ENCODE measurements around the gene FBXO21. TPM values are rescaled to one million over a fixed set of nuclear protein-coding genes. Genes with fewer than 3 reads are reported as not detected.

FBXO21 gene
- total and polyA plus RNA-seq, 2 donors (not counting 1 experiment from before 2014, with no cell fraction given), result 28.2 to 55.7 TPM

DNA sequence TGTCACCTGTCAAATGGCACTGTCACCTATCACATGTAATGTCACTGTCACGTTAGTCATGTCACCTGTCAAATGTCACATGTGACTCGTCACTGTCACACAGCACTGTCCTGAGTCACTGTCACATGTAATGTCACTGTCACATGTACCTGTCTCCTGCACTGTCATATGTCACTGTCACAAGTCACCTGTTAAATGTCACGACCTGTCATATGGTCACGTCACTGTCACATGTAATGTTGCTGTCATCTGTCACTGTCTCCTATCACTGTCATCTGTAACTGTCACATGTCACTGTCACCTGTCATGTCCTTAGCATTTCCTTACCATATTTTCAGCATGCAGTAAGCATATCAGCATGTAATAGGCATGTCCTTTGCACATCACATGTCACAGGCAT is 63.9 kb downstream of the FBXO21 start:
- H3K36me3 ChIP-seq (replicated peaks in 1 of 2; ENCODE audit: control extremely low read depth in 1 of 2, control insufficient read depth in 1 of 2, extremely low read depth in 1 of 2, insufficient read depth in 2 of 2, low read length in 1 of 2), result no peaks in the 10 kb centered on the region
- WGBS (ENCODE audit: insufficient coverage), result 100% methylated on average over 4 of the region's 4 CpGs
- no peaks in the 10 kb centered on the region for H3K9me3 Mint-ChIP-seq (ENCODE audit: insufficient read depth)
- no peaks in the 10 kb centered on the region for H3K9me3 ChIP-seq (ENCODE audit: control extremely low read depth in 1 of 3, control insufficient read depth in 2 of 3, insufficient read depth in 1 of 3, low read length in 2 of 3)
- CTCF ChIA-PET, result no interaction called here
- H3K27ac ChIP-seq (ENCODE audit: low read length in 2 of 2), result no peak overlapping the region
- H2AFZ ChIP-seq (ENCODE audit: insufficient read depth, low read depth, low read length, poor library complexity, severe bottlenecking), result no peak overlapping the region
- no peaks in the 10 kb centered on the region for H3K4me1 ChIP-seq (ENCODE audit: control insufficient read depth in 2 of 2, insufficient read depth in 2 of 2, low read length in 2 of 2)
- ATAC-seq (ENCODE audit: low read depth) (no peak), DNase-seq (no peak)
- no peak overlapping the region for H3K9ac ChIP-seq (ENCODE audit: low read length)
- H3K4me1 Mint-ChIP-seq, result no peaks in the 10 kb centered on the region
- H3K4me3 Mint-ChIP-seq, result no peak overlapping the region
- no peak overlapping the region for H3K4me3 ChIP-seq (ENCODE audit: control extremely low read depth in 1 of 5, extremely low read depth in 1 of 5, insufficient read depth in 1 of 5, low read depth in 2 of 5, low read length in 4 of 5)
- no peaks in the 10 kb centered on the region for H3K27me3 ChIP-seq (replicated peaks in 1 of 4; ENCODE audit: control extremely low read depth in 1 of 4, control insufficient read depth in 3 of 4, insufficient read depth in 4 of 4, low read length in 3 of 4)
- H3K79me2 ChIP-seq (ENCODE audit: control insufficient read depth, insufficient read depth, low read length), result no peaks in the 10 kb centered on the region
- POLR2A ChIA-PET, result no interaction called here
- TF ChIP-seq, protein P1, sequence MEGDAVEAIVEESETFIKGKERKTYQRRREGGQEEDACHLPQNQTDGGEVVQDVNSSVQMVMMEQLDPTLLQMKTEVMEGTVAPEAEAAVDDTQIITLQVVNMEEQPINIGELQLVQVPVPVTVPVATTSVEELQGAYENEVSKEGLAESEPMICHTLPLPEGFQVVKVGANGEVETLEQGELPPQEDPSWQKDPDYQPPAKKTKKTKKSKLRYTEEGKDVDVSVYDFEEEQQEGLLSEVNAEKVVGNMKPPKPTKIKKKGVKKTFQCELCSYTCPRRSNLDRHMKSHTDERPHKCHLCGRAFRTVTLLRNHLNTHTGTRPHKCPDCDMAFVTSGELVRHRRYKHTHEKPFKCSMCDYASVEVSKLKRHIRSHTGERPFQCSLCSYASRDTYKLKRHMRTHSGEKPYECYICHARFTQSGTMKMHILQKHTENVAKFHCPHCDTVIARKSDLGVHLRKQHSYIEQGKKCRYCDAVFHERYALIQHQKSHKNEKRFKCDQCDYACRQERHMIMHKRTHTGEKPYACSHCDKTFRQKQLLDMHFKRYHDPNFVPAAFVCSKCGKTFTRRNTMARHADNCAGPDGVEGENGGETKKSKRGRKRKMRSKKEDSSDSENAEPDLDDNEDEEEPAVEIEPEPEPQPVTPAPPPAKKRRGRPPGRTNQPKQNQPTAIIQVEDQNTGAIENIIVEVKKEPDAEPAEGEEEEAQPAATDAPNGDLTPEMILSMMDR (IDR thresholded peaks at IDR 0.05), result no peak
- no peak for TF ChIP-seq EZH2 (IDR thresholded peaks at IDR 0.05; ENCODE audit: borderline replicate concordance, insufficient read depth, low read depth, low read length, poor library complexity, severe bottlenecking)
- H3K27me3 Mint-ChIP-seq, result no peaks in the 10 kb centered on the region
- H3K27ac Mint-ChIP-seq, result no peak overlapping the region
- no peaks in the 10 kb centered on the region for H4K20me1 ChIP-seq (ENCODE audit: control insufficient read depth, insufficient read depth, low read length, poor library complexity, severe bottlenecking)
- intact Hi-C loops (cut with micrococcal nuclease), result no loop called here
- no peak overlapping the region for H3K4me2 ChIP-seq (replicated peaks; ENCODE audit: low read depth, low read length, poor library complexity, severe bottlenecking)

DNA sequence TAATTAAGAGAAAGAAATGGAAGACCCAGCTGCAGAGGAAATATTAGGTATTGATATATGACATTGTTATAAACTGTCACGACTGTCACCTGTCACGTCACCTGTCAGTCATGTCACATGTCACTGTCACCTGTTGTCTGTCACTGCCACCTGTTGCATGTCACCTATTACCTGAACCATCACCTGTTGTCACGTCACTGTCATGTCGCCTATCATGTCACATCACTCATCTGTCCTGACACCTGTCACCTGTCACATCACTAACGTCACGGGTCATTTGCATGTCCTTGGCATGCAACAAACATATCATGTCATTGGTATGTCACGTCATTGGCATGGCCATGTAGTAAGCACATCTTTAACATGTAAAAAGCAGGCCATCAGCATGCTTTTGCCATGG is 64.5 kb downstream of the FBXO21 start:
- CTCF ChIA-PET, result no interaction called here
- H4K20me1 ChIP-seq (ENCODE audit: control insufficient read depth, insufficient read depth, low read length, poor library complexity, severe bottlenecking), result no peaks in the 10 kb centered on the region
- H3K9me3 Mint-ChIP-seq (ENCODE audit: insufficient read depth), result no peaks in the 10 kb centered on the region

More for the DNA sequence above, 64.5 kb downstream of the FBXO21 start:
- Histone ChIP-seq H3K4me3 (ENCODE audit: control extremely low read depth in 1 of 5, extremely low read depth in 1 of 5, insufficient read depth in 1 of 5, low read depth in 2 of 5, low read length in 4 of 5) (no peak overlapping the region), H3K27ac (ENCODE audit: low read length in 2 of 2) (no peak overlapping the region), H3K4me2 (replicated peaks; ENCODE audit: low read depth, low read length, poor library complexity, severe bottlenecking) (no peak overlapping the region), H3K9me3 (ENCODE audit: control extremely low read depth in 1 of 3, control insufficient read depth in 2 of 3, insufficient read depth in 1 of 3, low read length in 2 of 3) (no peaks in the 10 kb centered on the region), H2AFZ (ENCODE audit: insufficient read depth, low read depth, low read length, poor library complexity, severe bottlenecking) (no peak overlapping the region), H3K4me1 (ENCODE audit: control insufficient read depth in 2 of 2, insufficient read depth in 2 of 2, low read length in 2 of 2) (no peaks in the 10 kb centered on the region), H3K79me2 (ENCODE audit: control insufficient read depth, insufficient read depth, low read length) (no peaks in the 10 kb centered on the region), H3K27me3 (replicated peaks in 1 of 4; ENCODE audit: control extremely low read depth in 1 of 4, control insufficient read depth in 3 of 4, insufficient read depth in 4 of 4, low read length in 3 of 4) (no peaks in the 10 kb centered on the region), H3K36me3 (replicated peaks in 1 of 2; ENCODE audit: control extremely low read depth in 1 of 2, control insufficient read depth in 1 of 2, extremely low read depth in 1 of 2, insufficient read depth in 2 of 2, low read length in 1 of 2) (no peaks in the 10 kb centered on the region), H3K9ac (ENCODE audit: low read length) (no peak overlapping the region)
- WGBS (ENCODE audit: insufficient coverage), result 92% methylated on average over 7 of the region's 7 CpGs
- H3K27me3 Mint-ChIP-seq, result no peaks in the 10 kb centered on the region
- H3K27ac Mint-ChIP-seq, result no peak overlapping the region
- intact Hi-C loops (cut with micrococcal nuclease), result no loop called here
- ATAC-seq (ENCODE audit: low read depth), result no peak
- no peaks in the 10 kb centered on the region for H3K4me1 Mint-ChIP-seq
- TF ChIP-seq EZH2 (IDR thresholded peaks at IDR 0.05; ENCODE audit: borderline replicate concordance, insufficient read depth, low read depth, low read length, poor library complexity, severe bottlenecking), result no peak
- TF ChIP-seq, protein P1 (IDR thresholded peaks at IDR 0.05), result no peak
- POLR2A ChIA-PET, result no interaction called here
- no peak overlapping the region for H3K4me3 Mint-ChIP-seq
- no peak for DNase-seq
